DMS53 treated with DMSO at 0.1 percent for 48 hours (cell line): Measurements from ENCODE around the gene HCN4.

Experiments used
- DNase-seq: peaks from one replicate; lab custom pipeline; 2025; ENCODE audit not compliant: unreplicated experiment; lab: John Stamatoyannopoulos, UW

The HCN4 gene

GRCh38 chr15:73380661-73381060, 11.9 kb upstream of the HCN4 start:
- no peak for DNase-seq

GRCh38 chr15:73378089-73378488, 9.3 kb upstream of the HCN4 start:
- no peak for DNase-seq

- DNase-seq: peak; percentile 10
These were observed 7.1 kb upstream of the HCN4 start for GRCh38 chr15:73375755-73376305.

- no peak for DNase-seq
These were observed 6.3 kb upstream of the HCN4 start for GRCh38 chr15:73375012-73375411.

GRCh38 chr15:73374604-73375003, 5.8 kb upstream of the HCN4 start:
- no peak for DNase-seq

GRCh38 chr15:73373221-73373620, 4.5 kb upstream of the HCN4 start:
- DNase-seq: no peak

GRCh38 chr15:73371812-73372211, 3.1 kb upstream of the HCN4 start:
- DNase-seq: no peak

GRCh38 chr15:73370151-73370550, 1.4 kb upstream of the HCN4 start:
- no peak for DNase-seq

GRCh38 chr15:73369154-73369694, 466 bp upstream of the HCN4 start:
- no peak for DNase-seq

- DNase-seq: no peak
These were observed 996 bp downstream of the HCN4 start for GRCh38 chr15:73367624-73368300.

- DNase-seq: no peak
These were observed 1.8 kb downstream of the HCN4 start for GRCh38 chr15:73366766-73367623.

- DNase-seq: no peak
These were observed 4.7 kb downstream of the HCN4 start for GRCh38 chr15:73364070-73364469.

- no peak for DNase-seq
These were observed 5.9 kb downstream of the HCN4 start for GRCh38 chr15:73362900-73363299.

GRCh38 chr15:73361337-73361736, 7.4 kb downstream of the HCN4 start:
- DNase-seq: no peak

GRCh38 chr15:73359651-73360050, 9.1 kb downstream of the HCN4 start:
- no peak for DNase-seq

- peak; percentile 74 for DNase-seq
These were observed 10.6 kb downstream of the HCN4 start for GRCh38 chr15:73357999-73358665.

GRCh38 chr15:73355612-73356265, 13.0 kb downstream of the HCN4 start:
- DNase-seq: no peak

- DNase-seq: no peak
These were observed 14.5 kb downstream of the HCN4 start for GRCh38 chr15:73354241-73354640.

GRCh38 chr15:73353734-73354133, 15.0 kb downstream of the HCN4 start:
- DNase-seq: no peak

GRCh38 chr15:73352082-73352481, 16.7 kb downstream of the HCN4 start:
- DNase-seq: no peak

GRCh38 chr15:73349191-73349590, 19.6 kb downstream of the HCN4 start:
- no peak for DNase-seq
